Measurements from ENCODE around the gene XNDC1N. TPM values are rescaled to one million over a fixed set of nuclear protein-coding genes. Genes with fewer than 3 reads are reported as not detected.

XNDC1N gene
- total and polyA plus RNA-seq, 2 of the 13 experiments (the other 11 are each of a cell fraction or from before 2014, with no cell fraction given) = 3.4 to 7.5 TPM

DNA sequence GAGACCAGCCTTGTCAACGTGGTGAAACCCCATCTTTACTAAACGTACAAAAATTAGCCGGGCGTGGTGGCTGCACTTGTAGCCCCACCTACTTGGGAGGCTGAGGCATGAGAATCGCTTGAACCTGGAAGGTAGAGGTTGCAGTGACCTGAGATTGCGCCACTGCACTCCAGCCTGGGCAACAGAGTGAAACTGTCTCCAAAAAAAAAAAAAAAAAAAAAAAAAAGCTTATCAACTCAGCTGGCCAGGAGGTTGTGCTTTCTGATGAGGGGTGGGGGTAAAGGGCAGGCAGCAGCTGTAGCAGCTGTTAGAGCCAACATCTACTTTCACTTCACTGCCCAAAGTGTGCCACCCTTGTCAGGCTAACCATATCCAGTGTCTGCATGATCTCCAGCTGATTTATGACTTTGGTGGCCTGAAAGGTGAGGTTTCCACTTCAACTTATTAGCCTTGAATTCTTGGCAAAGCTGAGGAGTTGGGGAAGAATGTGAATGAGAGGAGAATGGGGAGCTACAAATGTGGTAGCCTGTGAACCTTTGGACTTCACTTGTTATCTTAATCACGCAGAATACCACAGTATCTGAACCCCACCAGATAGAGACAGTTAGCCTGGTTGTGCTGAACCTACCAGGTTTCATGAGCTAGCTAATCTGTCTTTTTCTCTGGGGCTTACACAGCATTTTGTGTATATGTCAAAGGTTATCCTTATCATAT is 20.1 kb upstream of the XNDC1N start (continued):
- TF ChIP-seq ARNT2 (CRISPR knock-in tag; IDR thresholded peaks at IDR 0.05; ENCODE audit: low read depth) = no peak
- no peak for TF ChIP-seq ZBTB21 (CRISPR knock-in tag; IDR thresholded peaks at IDR 0.05)
- no peak for TF ChIP-seq ZNF644 (CRISPR knock-in tag; IDR thresholded peaks at IDR 0.05; ENCODE audit: low read depth)
- peak; percentile 14; the same call in 1 of the 2 replicates for TF ChIP-seq ZNF263 (CRISPR knock-in tag; IDR thresholded peaks at IDR 0.05)
- TF ChIP-seq HOXA7 (CRISPR knock-in tag; IDR thresholded peaks at IDR 0.05) = no peak
- TF ChIP-seq ZNF331 (CRISPR knock-in tag; IDR thresholded peaks at IDR 0.05) = no peak
- TF ChIP-seq AHR (CRISPR knock-in tag; IDR thresholded peaks at IDR 0.05) = no peak
- TF ChIP-seq SRY (CRISPR knock-in tag; IDR thresholded peaks at IDR 0.05) = no peak
- TF ChIP-seq, protein P1, sequence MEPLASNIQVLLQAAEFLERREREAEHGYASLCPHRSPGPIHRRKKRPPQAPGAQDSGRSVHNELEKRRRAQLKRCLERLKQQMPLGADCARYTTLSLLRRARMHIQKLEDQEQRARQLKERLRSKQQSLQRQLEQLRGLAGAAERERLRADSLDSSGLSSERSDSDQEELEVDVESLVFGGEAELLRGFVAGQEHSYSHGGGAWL (CRISPR knock-in tag; IDR thresholded peaks at IDR 0.05) = no peak
- no peak for TF ChIP-seq KLF6 (CRISPR knock-in tag; IDR thresholded peaks at IDR 0.05)
- TF ChIP-seq NBN (conservative IDR thresholded peaks at IDR 0.05) = no peak
- peak; percentile 30 for TF ChIP-seq SKI (IDR thresholded peaks at IDR 0.05; ENCODE audit: partially characterized antibody)
- TF ChIP-seq, protein P2, sequence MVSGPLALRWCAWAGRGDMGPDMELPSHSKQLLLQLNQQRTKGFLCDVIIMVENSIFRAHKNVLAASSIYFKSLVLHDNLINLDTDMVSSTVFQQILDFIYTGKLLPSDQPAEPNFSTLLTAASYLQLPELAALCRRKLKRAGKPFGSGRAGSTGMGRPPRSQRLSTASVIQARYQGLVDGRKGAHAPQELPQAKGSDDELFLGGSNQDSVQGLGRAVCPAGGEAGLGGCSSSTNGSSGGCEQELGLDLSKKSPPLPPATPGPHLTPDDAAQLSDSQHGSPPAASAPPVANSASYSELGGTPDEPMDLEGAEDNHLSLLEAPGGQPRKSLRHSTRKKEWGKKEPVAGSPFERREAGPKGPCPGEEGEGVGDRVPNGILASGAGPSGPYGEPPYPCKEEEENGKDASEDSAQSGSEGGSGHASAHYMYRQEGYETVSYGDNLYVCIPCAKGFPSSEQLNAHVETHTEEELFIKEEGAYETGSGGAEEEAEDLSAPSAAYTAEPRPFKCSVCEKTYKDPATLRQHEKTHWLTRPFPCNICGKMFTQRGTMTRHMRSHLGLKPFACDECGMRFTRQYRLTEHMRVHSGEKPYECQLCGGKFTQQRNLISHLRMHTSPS (CRISPR knock-in tag; IDR thresholded peaks at IDR 0.05; ENCODE audit: low read depth) = peak; percentile 80
- TF ChIP-seq MBD4 (IDR thresholded peaks at IDR 0.05; ENCODE audit: borderline replicate concordance, low read length) = no peak
- TF ChIP-seq RORA (CRISPR knock-in tag; IDR thresholded peaks at IDR 0.05) = no peak
- TF ChIP-seq DMAP1 (CRISPR knock-in tag; IDR thresholded peaks at IDR 0.05) = no peak; the same call in 1 of the 2 replicates
- TF ChIP-seq, protein P3, sequence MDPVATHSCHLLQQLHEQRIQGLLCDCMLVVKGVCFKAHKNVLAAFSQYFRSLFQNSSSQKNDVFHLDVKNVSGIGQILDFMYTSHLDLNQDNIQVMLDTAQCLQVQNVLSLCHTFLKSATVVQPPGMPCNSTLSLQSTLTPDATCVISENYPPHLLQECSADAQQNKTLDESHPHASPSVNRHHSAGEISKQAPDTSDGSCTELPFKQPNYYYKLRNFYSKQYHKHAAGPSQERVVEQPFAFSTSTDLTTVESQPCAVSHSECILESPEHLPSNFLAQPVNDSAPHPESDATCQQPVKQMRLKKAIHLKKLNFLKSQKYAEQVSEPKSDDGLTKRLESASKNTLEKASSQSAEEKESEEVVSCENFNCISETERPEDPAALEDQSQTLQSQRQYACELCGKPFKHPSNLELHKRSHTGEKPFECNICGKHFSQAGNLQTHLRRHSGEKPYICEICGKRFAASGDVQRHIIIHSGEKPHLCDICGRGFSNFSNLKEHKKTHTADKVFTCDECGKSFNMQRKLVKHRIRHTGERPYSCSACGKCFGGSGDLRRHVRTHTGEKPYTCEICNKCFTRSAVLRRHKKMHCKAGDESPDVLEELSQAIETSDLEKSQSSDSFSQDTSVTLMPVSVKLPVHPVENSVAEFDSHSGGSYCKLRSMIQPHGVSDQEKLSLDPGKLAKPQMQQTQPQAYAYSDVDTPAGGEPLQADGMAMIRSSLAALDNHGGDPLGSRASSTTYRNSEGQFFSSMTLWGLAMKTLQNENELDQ (CRISPR knock-in tag; IDR thresholded peaks at IDR 0.05; ENCODE audit: borderline replicate concordance) = no peak
- no peak for TF ChIP-seq PPARG (CRISPR knock-in tag; conservative IDR thresholded peaks at IDR 0.05)
- no peak for TF ChIP-seq JUNB (CRISPR knock-in tag; IDR thresholded peaks at IDR 0.05; ENCODE audit: borderline replicate concordance)
- peak; percentile 55; the same call in 1 of the 2 replicates for TF ChIP-seq ZMYM4 (CRISPR knock-in tag; IDR thresholded peaks at IDR 0.05)
- TF ChIP-seq SALL1 (CRISPR knock-in tag; IDR thresholded peaks at IDR 0.05) = peak; percentile 53; the same call in 1 of the 2 replicates
- TF ChIP-seq GATAD2A (CRISPR knock-in tag; IDR thresholded peaks at IDR 0.05) = peak; percentile 46
- no peak for TF ChIP-seq SYNCRIP (IDR thresholded peaks at IDR 0.05; ENCODE audit: insufficient read depth, low read depth, low read length)
- TF ChIP-seq, protein P4, sequence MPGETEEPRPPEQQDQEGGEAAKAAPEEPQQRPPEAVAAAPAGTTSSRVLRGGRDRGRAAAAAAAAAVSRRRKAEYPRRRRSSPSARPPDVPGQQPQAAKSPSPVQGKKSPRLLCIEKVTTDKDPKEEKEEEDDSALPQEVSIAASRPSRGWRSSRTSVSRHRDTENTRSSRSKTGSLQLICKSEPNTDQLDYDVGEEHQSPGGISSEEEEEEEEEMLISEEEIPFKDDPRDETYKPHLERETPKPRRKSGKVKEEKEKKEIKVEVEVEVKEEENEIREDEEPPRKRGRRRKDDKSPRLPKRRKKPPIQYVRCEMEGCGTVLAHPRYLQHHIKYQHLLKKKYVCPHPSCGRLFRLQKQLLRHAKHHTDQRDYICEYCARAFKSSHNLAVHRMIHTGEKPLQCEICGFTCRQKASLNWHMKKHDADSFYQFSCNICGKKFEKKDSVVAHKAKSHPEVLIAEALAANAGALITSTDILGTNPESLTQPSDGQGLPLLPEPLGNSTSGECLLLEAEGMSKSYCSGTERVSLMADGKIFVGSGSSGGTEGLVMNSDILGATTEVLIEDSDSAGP (CRISPR knock-in tag; IDR thresholded peaks at IDR 0.05; ENCODE audit: borderline replicate concordance) = 0 out of 2 replicates have a peak, but pooled peaks have one; percentile 39
- TF ChIP-seq ZFP1 (CRISPR knock-in tag; IDR thresholded peaks at IDR 0.05) = no peak
- TF ChIP-seq ZMYM2 (CRISPR knock-in tag; IDR thresholded peaks at IDR 0.05) = peak; percentile 78; the same call in 1 of the 2 replicates
